ENCODE results near the gene IPO4. TPM values are rescaled to one million over a fixed set of nuclear protein-coding genes. Genes with fewer than 3 reads are reported as not detected.

The IPO4 gene
- total and polyA plus RNA-seq, 2 of the 13 experiments (the other 11 are each of a cell fraction or from before 2014, with no cell fraction given): 39.0 to 179 TPM

DNA sequence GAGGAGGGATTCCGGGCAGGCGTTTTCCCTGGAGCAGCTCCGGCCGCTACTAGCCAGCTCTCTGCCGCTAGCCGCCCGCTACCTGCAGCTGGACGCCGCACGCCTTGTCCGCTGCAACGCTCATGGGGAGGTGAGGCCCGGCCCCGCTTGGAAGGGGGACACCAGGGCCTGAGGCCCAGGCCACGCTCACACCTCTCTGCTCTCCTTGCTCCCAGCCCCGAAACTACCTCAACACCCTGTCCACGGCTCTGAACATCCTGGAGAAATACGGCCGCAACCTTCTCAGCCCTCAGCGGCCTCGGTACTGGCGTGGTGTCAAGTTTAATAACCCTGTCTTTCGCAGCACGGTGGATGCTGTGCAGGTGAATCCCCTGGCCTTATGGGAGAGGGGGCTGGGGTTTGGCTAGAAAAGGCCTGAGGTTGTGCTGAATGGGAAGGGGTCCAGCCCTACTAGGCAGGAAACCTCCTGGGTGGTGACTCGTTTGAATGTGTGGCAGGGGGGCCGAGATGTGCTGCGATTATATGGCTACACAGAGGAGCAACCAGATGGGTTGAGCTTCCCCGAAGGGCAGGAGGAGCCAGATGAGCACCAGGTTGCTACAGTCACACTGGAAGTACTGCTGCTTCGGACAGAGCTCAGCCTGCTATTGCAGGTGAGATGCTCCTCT is 40.7 kb downstream of the IPO4 start (continued):
- TF ChIP-seq ZNF576 (CRISPR knock-in tag; IDR thresholded peaks at IDR 0.05) (peak; percentile 82; the same call in 1 of the 2 replicates), ZNF598 (CRISPR knock-in tag; IDR thresholded peaks at IDR 0.05; ENCODE audit: borderline replicate concordance) (peak; percentile 93), ZNF333 (CRISPR knock-in tag; IDR thresholded peaks at IDR 0.05; ENCODE audit: borderline replicate concordance) (no peak; the same call in 1 of the 2 replicates), RFXAP (CRISPR knock-in tag; IDR thresholded peaks at IDR 0.05; ENCODE audit: borderline replicate concordance) (peak; percentile 53; the same call in 1 of the 2 replicates), ZNF570 (CRISPR knock-in tag; IDR thresholded peaks at IDR 0.05; ENCODE audit: borderline replicate concordance) (0 out of 2 replicates have a peak, but pooled peaks have one; percentile 83), UBTF (CRISPR knock-in tag; IDR thresholded peaks at IDR 0.05) (peak; percentile 68; the same call in 1 of the 2 replicates), ZNF280D (CRISPR knock-in tag; IDR thresholded peaks at IDR 0.05) (peak; percentile 89; the same call in 1 of the 2 replicates), ZNF251 (CRISPR knock-in tag; IDR thresholded peaks at IDR 0.05) (peak; percentile 94), ZNF781 (CRISPR knock-in tag; IDR thresholded peaks at IDR 0.05; ENCODE audit: borderline replicate concordance, not compliant biosample characterization) (peak; percentile 75)
- TF ChIP-seq, protein P1, sequence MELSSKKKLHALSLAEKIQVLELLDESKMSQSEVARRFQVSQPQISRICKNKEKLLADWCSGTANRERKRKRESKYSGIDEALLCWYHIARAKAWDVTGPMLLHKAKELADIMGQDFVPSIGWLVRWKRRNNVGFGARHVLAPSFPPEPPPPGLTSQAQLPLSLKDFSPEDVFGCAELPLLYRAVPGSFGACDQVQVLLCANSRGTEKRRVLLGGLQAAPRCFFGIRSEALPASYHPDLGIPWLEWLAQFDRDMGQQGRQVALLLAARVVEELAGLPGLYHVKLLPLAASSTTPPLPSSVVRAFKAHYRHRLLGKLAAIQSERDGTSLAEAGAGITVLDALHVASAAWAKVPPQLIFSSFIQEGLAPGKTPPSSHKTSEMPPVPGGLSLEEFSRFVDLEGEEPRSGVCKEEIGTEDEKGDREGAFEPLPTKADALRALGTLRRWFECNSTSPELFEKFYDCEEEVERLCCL (CRISPR knock-in tag; IDR thresholded peaks at IDR 0.05; ENCODE audit: borderline replicate concordance): peak; percentile 75; the same call in 1 of the 2 replicates
- TF ChIP-seq, protein P2, sequence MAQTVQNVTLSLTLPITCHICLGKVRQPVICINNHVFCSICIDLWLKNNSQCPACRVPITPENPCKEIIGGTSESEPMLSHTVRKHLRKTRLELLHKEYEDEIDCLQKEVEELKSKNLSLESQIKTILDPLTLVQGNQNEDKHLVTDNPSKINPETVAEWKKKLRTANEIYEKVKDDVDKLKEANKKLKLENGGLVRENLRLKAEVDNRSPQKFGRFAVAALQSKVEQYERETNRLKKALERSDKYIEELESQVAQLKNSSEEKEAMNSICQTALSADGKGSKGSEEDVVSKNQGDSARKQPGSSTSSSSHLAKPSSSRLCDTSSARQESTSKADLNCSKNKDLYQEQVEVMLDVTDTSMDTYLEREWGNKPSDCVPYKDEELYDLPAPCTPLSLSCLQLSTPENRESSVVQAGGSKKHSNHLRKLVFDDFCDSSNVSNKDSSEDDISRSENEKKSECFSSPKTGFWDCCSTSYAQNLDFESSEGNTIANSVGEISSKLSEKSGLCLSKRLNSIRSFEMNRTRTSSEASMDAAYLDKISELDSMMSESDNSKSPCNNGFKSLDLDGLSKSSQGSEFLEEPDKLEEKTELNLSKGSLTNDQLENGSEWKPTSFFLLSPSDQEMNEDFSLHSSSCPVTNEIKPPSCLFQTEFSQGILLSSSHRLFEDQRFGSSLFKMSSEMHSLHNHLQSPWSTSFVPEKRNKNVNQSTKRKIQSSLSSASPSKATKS (CRISPR knock-in tag; IDR thresholded peaks at IDR 0.05): no peak
- TF ChIP-seq, protein P3, sequence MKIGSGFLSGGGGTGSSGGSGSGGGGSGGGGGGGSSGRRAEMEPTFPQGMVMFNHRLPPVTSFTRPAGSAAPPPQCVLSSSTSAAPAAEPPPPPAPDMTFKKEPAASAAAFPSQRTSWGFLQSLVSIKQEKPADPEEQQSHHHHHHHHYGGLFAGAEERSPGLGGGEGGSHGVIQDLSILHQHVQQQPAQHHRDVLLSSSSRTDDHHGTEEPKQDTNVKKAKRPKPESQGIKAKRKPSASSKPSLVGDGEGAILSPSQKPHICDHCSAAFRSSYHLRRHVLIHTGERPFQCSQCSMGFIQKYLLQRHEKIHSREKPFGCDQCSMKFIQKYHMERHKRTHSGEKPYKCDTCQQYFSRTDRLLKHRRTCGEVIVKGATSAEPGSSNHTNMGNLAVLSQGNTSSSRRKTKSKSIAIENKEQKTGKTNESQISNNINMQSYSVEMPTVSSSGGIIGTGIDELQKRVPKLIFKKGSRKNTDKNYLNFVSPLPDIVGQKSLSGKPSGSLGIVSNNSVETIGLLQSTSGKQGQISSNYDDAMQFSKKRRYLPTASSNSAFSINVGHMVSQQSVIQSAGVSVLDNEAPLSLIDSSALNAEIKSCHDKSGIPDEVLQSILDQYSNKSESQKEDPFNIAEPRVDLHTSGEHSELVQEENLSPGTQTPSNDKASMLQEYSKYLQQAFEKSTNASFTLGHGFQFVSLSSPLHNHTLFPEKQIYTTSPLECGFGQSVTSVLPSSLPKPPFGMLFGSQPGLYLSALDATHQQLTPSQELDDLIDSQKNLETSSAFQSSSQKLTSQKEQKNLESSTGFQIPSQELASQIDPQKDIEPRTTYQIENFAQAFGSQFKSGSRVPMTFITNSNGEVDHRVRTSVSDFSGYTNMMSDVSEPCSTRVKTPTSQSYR (CRISPR knock-in tag; IDR thresholded peaks at IDR 0.05; ENCODE audit: borderline replicate concordance): 0 out of 2 replicates have a peak, but pooled peaks have one; percentile 26

All from HepG2 (cell line).